H1 (cell line): ENCODE results near the gene NFIX. TPM values are rescaled to one million over a fixed set of nuclear protein-coding genes. Genes with fewer than 3 reads are reported as not detected.

Source experiments
- CTCF ChIA-PET: fragments of 300-600 bp; sonication (Branson Sonifier 250); formaldehyde crosslinking; loops from one replicate; lab custom pipeline; 2021; ENCODE audit not compliant: partially characterized antibody; lab: Charles Lee
- POLR2A ChIA-PET: fragments of 300-600 bp; sonication (Branson Sonifier 250); formaldehyde crosslinking; loops from one replicate; lab custom pipeline; 2021; ENCODE audit warnings: inconsistent platforms; ENCODE audit not compliant: partially characterized antibody; lab: Charles Lee
- DNase-seq, 2 experiments: peaks; one replicate each; pipeline versions ENCODE4 v3.0.0 to v3.0.0-alpha.2; 2010 to 2022; ENCODE audit warnings: low spot score in 2 of 2, low read depth in 1 of 2, mixed read lengths in 1 of 2
- FAIRE-seq: peaks from 2 replicates; lab custom pipeline; 2011; peaks lifted over from hg19 to GRCh38; lab: Jason Lieb, UNC
- H2AFZ ChIP-seq: 2 replicates; pipeline ENCODE4 v1.8.1; 2012; ENCODE audit warnings: low read length, inconsistent platforms
- H2AK5ac ChIP-seq: 2 replicates; pipeline ENCODE4 v1.6.1; 2013; ENCODE audit warnings: low read depth, low read length
- H2BK120ac ChIP-seq: replicated peaks from 2 replicates; pipeline ENCODE3; 2013; ENCODE audit warnings: low read depth, low read length, inconsistent platforms
- H2BK12ac ChIP-seq: 2 replicates; pipeline ENCODE4 v1.6.1; 2013; ENCODE audit warnings: low read depth, low read length
- H2BK15ac ChIP-seq: 2 replicates; pipeline ENCODE4 v1.6.1; 2013; ENCODE audit warnings: low read length
- H2BK20ac ChIP-seq: 2 replicates; pipeline ENCODE4 v1.6.1; 2013; ENCODE audit warnings: low read length
- H2BK5ac ChIP-seq: 2 replicates; pipeline ENCODE4 v1.6.1; 2013; ENCODE audit warnings: low read depth, low read length
- H3K14ac ChIP-seq: 2 replicates; pipeline ENCODE4 v1.6.1; 2013; ENCODE audit warnings: inconsistent platforms; ENCODE audit not compliant: insufficient read length
- H3K18ac ChIP-seq: 2 replicates; pipeline ENCODE4 v1.6.1; 2013; ENCODE audit warnings: low read length; ENCODE audit errors: extremely low read depth
- H3K23ac ChIP-seq: 2 replicates; pipeline ENCODE4 v1.6.1; 2013; ENCODE audit warnings: inconsistent platforms; ENCODE audit not compliant: insufficient read length
- H3K23me2 ChIP-seq: 2 replicates; pipeline ENCODE4 v1.6.1; 2013; ENCODE audit warnings: low read depth, low read length
- H3K27ac ChIP-seq: 2 replicates; pipeline ENCODE4 v1.6.1; 2011; ENCODE audit warnings: low read depth, low read length, inconsistent platforms
- H3K27me3 ChIP-seq, 4 experiments: replicated peaks in 1 of 4; 1 replicate in 1 of 4; 2 replicates in 3 of 4; pipeline versions ENCODE4 v1.6.1 to v1.8.1; 2011 to 2013; ENCODE audit warnings: low read length in 3 of 4, mild to moderate bottlenecking in 3 of 4, inconsistent platforms in 2 of 4, mixed read lengths in 2 of 4, moderate library complexity in 1 of 4; ENCODE audit not compliant: control insufficient read depth in 3 of 4, insufficient read depth in 3 of 4; ENCODE audit errors: extremely low read depth in 1 of 4
- H3K36me3 ChIP-seq, 4 experiments: 2 replicates each; pipeline versions ENCODE4 v1.6.1 to v1.8.1; 2011 to 2013; ENCODE audit warnings: mild to moderate bottlenecking in 4 of 4, low read length in 3 of 4, moderate library complexity in 2 of 4, control low read depth in 1 of 4, inconsistent platforms in 1 of 4; ENCODE audit not compliant: insufficient read depth in 4 of 4, control insufficient read depth in 2 of 4
- H3K4ac ChIP-seq: replicated peaks from 2 replicates; pipeline ENCODE3; 2013; ENCODE audit warnings: low read length, low read depth, mixed read lengths, inconsistent platforms; ENCODE audit not compliant: insufficient read length
- H3K4me1 ChIP-seq, 4 experiments: replicated peaks in 1 of 4; 1 replicate in 1 of 4; 2 replicates in 3 of 4; pipeline versions ENCODE4 v1.6.1 to v1.8.1; 2011 to 2013; ENCODE audit warnings: low read length in 3 of 4, inconsistent platforms in 2 of 4, mixed read lengths in 1 of 4; ENCODE audit not compliant: insufficient read depth in 4 of 4, control insufficient read depth in 3 of 4
- H3K4me2 ChIP-seq, 2 experiments: 2 replicates each; pipeline versions ENCODE4 v1.6.1 to v1.8.1; 2011 to 2013; ENCODE audit warnings: low read depth in 2 of 2, low read length in 2 of 2, control low read depth in 1 of 2, inconsistent platforms in 1 of 2, mild to moderate bottlenecking in 1 of 2; ENCODE audit not compliant: insufficient read depth in 1 of 2
- H3K4me3 ChIP-seq, 4 experiments: fragments of 200-600, 300-600 bp in 1 of 4; sonication (generic), shearing (Covaris generic), sonication (Bioruptor Twin) in 1 of 4; 2 replicates each; pipeline versions ENCODE4 v1.5.1 to v1.8.1; 2011 to 2016; ENCODE audit warnings: low read length in 4 of 4, low read depth in 3 of 4, control low read depth in 2 of 4, inconsistent platforms in 2 of 4, mild to moderate bottlenecking in 2 of 4, mixed read lengths in 1 of 4, moderate library complexity in 1 of 4; ENCODE audit not compliant: insufficient read depth in 2 of 4; ENCODE audit errors: extremely low read depth in 1 of 4
- H3K56ac ChIP-seq: replicated peaks from 2 replicates; pipeline ENCODE3; 2013; ENCODE audit warnings: low read depth, mild to moderate bottlenecking, mixed read lengths, low read length, inconsistent platforms; ENCODE audit not compliant: insufficient read length
- H3K79me1 ChIP-seq: 2 replicates; pipeline ENCODE4 v1.6.1; 2013; ENCODE audit warnings: low read depth, low read length, control low read depth
- H3K79me2 ChIP-seq, 2 experiments: 2 replicates each; pipeline versions ENCODE4 v1.6.1 to v1.8.1; 2012 to 2013; ENCODE audit warnings: low read length in 2 of 2, mild to moderate bottlenecking in 2 of 2, inconsistent platforms in 1 of 2; ENCODE audit not compliant: insufficient read depth in 2 of 2, control insufficient read depth in 1 of 2
- H3K9ac ChIP-seq, 4 experiments: replicated peaks in 1 of 4; 1 replicate in 1 of 4; 2 replicates in 3 of 4; pipeline versions ENCODE4 v1.6.1 to v1.8.1; 2011 to 2013; ENCODE audit warnings: low read depth in 3 of 4, low read length in 3 of 4, control low read depth in 2 of 4, mild to moderate bottlenecking in 2 of 4, moderate library complexity in 2 of 4, inconsistent platforms in 1 of 4; ENCODE audit errors: extremely low read depth in 1 of 4
- H3K9me3 ChIP-seq, 2 experiments: 2 replicates each; pipeline versions ENCODE4 v1.6.1 to v1.8.1; 2012 to 2013; ENCODE audit warnings: mild to moderate bottlenecking in 2 of 2, moderate library complexity in 2 of 2, control low read depth in 1 of 2, inconsistent platforms in 1 of 2, low read depth in 1 of 2, low read length in 1 of 2, mixed read lengths in 1 of 2; ENCODE audit not compliant: insufficient read depth in 2 of 2
- H4K20me1 ChIP-seq, 2 experiments: replicated peaks in 1 of 2; 2 replicates each; pipeline versions ENCODE3 to v1.8.1; 2011 to 2013; ENCODE audit warnings: inconsistent platforms in 2 of 2, low read length in 2 of 2, mild to moderate bottlenecking in 1 of 2; ENCODE audit not compliant: insufficient read depth in 2 of 2, control insufficient read depth in 1 of 2
- H4K5ac ChIP-seq: 2 replicates; pipeline ENCODE4 v1.6.1; 2013; ENCODE audit warnings: low read length, low read depth, mixed read lengths, inconsistent platforms; ENCODE audit not compliant: insufficient read length
- H4K8ac ChIP-seq: 2 replicates; pipeline ENCODE4 v1.8.0; 2013; ENCODE audit warnings: mild to moderate bottlenecking, moderate library complexity, low read length, inconsistent platforms; ENCODE audit not compliant: insufficient read depth; ENCODE audit errors: extremely low read depth
- H4K91ac ChIP-seq: replicated peaks from 2 replicates; pipeline ENCODE3; 2013; ENCODE audit warnings: low read length, mixed read lengths, inconsistent platforms; ENCODE audit not compliant: insufficient read length
- CBX8 ChIP-seq: fragments of 300-800, 300-1000 bp; sonication (generic); IDR thresholded peaks from 2 replicates; pipeline ENCODE4 v1.7.1; 2016; ENCODE audit warnings: low read depth, low read length, borderline replicate concordance
- CREB1 ChIP-seq: IDR thresholded peaks from 2 replicates; pipeline ENCODE4 v1.6.1; 2012; ENCODE audit warnings: inconsistent platforms
- CTCF ChIP-seq, 3 experiments: IDR thresholded peaks; 1 replicate in 2 of 3; 2 replicates in 1 of 3; pipeline versions ENCODE4 v1.5.1 to v1.6.1; 2011; ENCODE audit warnings: low read length in 3 of 3, mild to moderate bottlenecking in 3 of 3, inconsistent platforms in 2 of 3, low read depth in 1 of 3, moderate library complexity in 1 of 3; ENCODE audit not compliant: insufficient read depth in 1 of 3; ENCODE audit errors: control extremely low read depth in 1 of 3
- EP300 ChIP-seq, 2 experiments: IDR thresholded peaks; 1 replicate in 1 of 2; 2 replicates in 1 of 2; pipeline ENCODE4 v1.6.1; 2011 to 2012; ENCODE audit warnings: low read depth in 2 of 2, low read length in 2 of 2, mild to moderate bottlenecking in 2 of 2, borderline replicate concordance in 1 of 2, inconsistent platforms in 1 of 2, moderate library complexity in 1 of 2
- GABPA ChIP-seq: IDR thresholded peaks from 2 replicates; pipeline ENCODE4 v1.6.1; 2011; ENCODE audit warnings: mild to moderate bottlenecking, low read length, moderate library complexity, borderline replicate concordance; ENCODE audit not compliant: insufficient read depth
- TBP ChIP-seq: IDR thresholded peaks from 2 replicates; pipeline ENCODE4 v1.6.1; 2011; ENCODE audit warnings: low read depth, low read length, improper control_type of control experiment
- WGBS, 2 experiments: shearing (Covaris generic) in 1 of 2; methylation state at CpG; one replicate each; pipeline versions ENCODE4 v1.1.6 to v1.1.7; 2013 to 2015; ENCODE audit warnings: low lambda C conversion rate in 2 of 2, mixed read lengths in 2 of 2, inconsistent platforms in 1 of 2, low coverage in 1 of 2, missing lambda C conversion rate in 1 of 2; ENCODE audit not compliant: insufficient replicate concordance in 2 of 2, insufficient coverage in 1 of 2, insufficient read length in 1 of 2; ENCODE audit errors: extremely low coverage in 1 of 2, missing lambda C conversion rate in 1 of 2; 5-methylcytosine and 5-hydroxymethylcytosine counted together
- polyA plus RNA-seq, 7 experiments: library from polyadenylated mRNA; depleted of rRNA in 3 of 7; stranded (reverse) in 5 of 7; unstranded in 2 of 7; fragments of >200 nt in 5 of 7; fragments of 200-250 nt in 2 of 7; gene quantifications; 1 replicate in 5 of 7; 2 replicates in 1 of 7; 4 replicates in 1 of 7; pipeline versions ENCODE4 v1.2.1 to v1.2.3, GENCODE V29; 2011 to 2013; ENCODE audit warnings: missing spikeins in 2 of 7, mixed read lengths in 2 of 7
- total RNA-seq: library from RNA; stranded (reverse); fragmentation: NEBNext Ultra II Directional; extraction: Animal tissue kit (Norgen Biotek cat#: 25700); gene quantifications from 2 replicates; pipeline ENCODE4 v1.2.1, GENCODE V29; 2021

NFIX gene
- total and polyA plus RNA-seq, 2 of the 8 experiments (the other 6 are each of a cell fraction or from before 2014, with no cell fraction given), result 0.03 to 0.20 TPM

DNA sequence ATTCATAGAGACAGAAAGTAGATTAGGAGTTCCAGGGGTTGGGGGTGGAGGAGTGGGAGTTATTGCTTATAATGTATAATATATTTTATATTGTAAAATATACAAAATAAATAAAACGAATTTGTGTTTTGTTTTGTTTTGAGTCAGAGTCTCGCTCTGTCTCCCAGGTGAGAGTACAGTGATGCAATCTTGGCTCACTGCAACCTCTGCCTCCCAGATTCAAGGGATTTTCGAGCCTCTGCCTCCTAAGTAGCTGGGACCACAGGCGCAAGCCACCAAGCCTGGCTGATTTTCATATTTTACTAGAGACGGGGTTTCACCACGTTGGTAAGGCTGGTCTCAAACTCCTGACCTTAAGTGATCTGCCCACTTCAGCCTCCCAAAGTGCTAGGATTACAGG lies 35.8 kb upstream of the NFIX start:
- H3K4me2 ChIP-seq, result no peak overlapping the region
- peaks cover 0 to 5% of the 10 kb centered on the region in 2 experiments for H4K20me1 ChIP-seq
- peaks cover 0 to 4% (median 2%) of the 10 kb centered on the region in 4 experiments; a peak in 3 of 7 replicates for H3K4me1 ChIP-seq
- no peaks in the 10 kb centered on the region; a peak in 1 of 4 replicates for H3K9me3 ChIP-seq
- no peak overlapping the region for H3K18ac ChIP-seq
- no peak overlapping the region for H4K5ac ChIP-seq
- H3K79me1 ChIP-seq, result peaks cover 4% of the 10 kb centered on the region; the same call in 1 of the 2 replicates
- H4K91ac ChIP-seq, result no peak overlapping the region
- TF ChIP-seq GABPA (no peak), CTCF (IDR thresholded peaks at IDR 0.05; ENCODE audit: control extremely low read depth in 1 of 3, insufficient read depth in 1 of 3, low read depth in 1 of 3, low read length in 3 of 3) (no peak), CBX8 (no peak), EP300 (IDR thresholded peaks at IDR 0.05; ENCODE audit: borderline replicate concordance in 1 of 2, low read depth in 2 of 2, low read length in 2 of 2) (no peak), CREB1 (no peak), TBP (no peak)
- CTCF ChIA-PET, result interaction anchor here (3.4 kb wide), 1 partner anchor 17 kb away, joined by 13 read pairs; no protein-coding TSS in a partner anchor
- H2BK5ac ChIP-seq, result no peak overlapping the region
- H4K8ac ChIP-seq, result no peak overlapping the region
- H2AK5ac ChIP-seq, result no peak overlapping the region
- DNase-seq (no peak), FAIRE-seq (no peak)
- H3K4me3 ChIP-seq, result no peak overlapping the region
- no peak overlapping the region for H2BK12ac ChIP-seq
- no peak overlapping the region for H2BK15ac ChIP-seq
- no peak overlapping the region for H3K56ac ChIP-seq
- H3K23ac ChIP-seq, result no peak overlapping the region
- H3K14ac ChIP-seq, result no peak overlapping the region
- no peak overlapping the region for H2BK120ac ChIP-seq
- H3K36me3 ChIP-seq, result no peaks in the 10 kb centered on the region; a peak in 2 of 8 replicates
- no peak overlapping the region for H2AFZ ChIP-seq
- no peak overlapping the region for H2BK20ac ChIP-seq
- H3K79me2 ChIP-seq, result peaks cover 4 to 24% of the 10 kb centered on the region in 2 experiments; a peak in 3 of 4 replicates
- no peak overlapping the region for H3K9ac ChIP-seq
- WGBS, 2 experiments, result 86% methylated on average over 6 of the region's 6 CpGs; no CpG with 5 or more reads in 1 of the 2 experiments
- POLR2A ChIA-PET, result interaction anchor here (1.7 to 7.1 kb wide), 3 partner anchors 6 to 26 kb away, joined by 6 to 67 read pairs (median 9); partner anchors contain the start of genes FARSA and GADD45GIP1
- no peak overlapping the region for H3K27ac ChIP-seq
- H3K4ac ChIP-seq, result no peak overlapping the region
- H3K23me2 ChIP-seq, result peaks cover 6% of the 10 kb centered on the region
- H3K27me3 ChIP-seq, result no peaks in the 10 kb centered on the region
